Measurements from ENCODE around the gene GJA8.
"Not testable (repeated sequence)": the region's sequence is repeated elsewhere in the genome, so short reads cannot be mapped to it uniquely, and the experiment has no call there.

GJA8 gene

DNA sequence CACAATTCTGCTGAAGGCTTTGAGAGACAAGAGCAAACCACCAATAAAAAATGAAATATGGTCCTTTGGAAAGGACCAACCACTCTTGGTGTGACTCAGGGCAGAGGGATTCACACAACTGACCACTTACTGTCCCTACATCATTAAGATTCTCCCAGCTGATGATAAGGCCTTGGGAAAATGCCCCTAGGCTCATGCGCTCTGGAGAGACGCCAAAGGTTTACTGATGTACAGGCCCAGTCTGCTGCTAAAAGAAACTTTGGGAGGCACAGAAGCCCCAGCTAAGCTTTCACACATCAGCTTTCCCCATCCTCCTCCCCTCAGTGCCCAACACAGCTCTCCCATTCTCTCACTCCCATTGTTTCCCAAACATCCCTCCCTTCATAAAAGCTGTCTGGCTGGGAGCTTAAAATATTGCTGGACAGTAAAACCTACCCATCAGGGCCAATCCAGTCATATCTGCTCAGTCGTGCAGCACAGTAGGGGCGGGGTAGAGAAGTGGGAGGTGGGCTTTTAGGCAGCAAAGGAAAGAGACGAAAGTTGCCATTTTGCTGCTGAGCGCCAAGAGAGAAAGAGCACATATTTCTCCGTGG lies at the start of gene GJA8:
Gene GJA8, plus strand, starts transcription at position 543 of the 593 bp plus-strand sequence. CDS start 5,161 bp downstream, outside the sequence.
- no peak for DNase-seq

DNA sequence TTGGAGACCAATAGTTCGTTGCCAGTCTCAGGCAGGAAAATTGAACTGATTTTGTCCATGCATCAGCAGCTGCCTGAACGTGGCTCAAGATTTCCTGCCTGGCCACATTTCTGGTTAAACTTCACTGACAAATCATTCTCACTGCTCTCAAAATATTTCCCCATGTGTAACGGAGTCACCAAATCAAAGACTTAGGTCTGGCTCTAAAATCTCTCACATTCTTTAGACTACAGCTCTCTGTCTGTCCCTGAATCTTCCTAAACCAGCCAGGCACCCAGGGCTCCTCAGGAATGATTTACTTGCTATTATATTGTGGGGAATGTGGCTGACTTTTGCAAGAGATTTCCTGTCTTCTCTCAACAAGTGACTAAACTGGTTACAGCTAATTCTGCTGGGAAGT lies 49.2 kb upstream of the GJA8 start:
- no peak for DNase-seq

DNA sequence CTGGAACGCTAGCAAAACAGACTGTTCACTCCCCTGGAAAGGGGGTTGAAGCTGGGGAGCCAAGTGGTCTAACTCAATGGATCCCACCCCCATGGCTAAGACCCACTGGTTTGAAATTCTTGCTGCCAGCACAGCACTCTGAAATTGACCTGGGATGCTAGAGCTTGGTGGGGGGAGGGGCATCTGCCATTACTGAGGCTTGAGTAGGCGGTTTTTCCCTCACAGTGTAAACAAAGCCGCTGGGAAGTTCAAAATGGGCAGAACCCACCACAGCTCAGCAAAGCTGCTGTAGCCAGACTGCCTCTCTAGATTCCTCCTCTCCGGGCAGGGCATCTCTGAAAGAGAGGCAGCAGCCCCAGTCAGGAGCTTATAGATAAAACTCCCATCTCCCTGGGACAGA lies 47.6 kb upstream of the GJA8 start:
- not testable (repeated sequence) for DNase-seq

DNA sequence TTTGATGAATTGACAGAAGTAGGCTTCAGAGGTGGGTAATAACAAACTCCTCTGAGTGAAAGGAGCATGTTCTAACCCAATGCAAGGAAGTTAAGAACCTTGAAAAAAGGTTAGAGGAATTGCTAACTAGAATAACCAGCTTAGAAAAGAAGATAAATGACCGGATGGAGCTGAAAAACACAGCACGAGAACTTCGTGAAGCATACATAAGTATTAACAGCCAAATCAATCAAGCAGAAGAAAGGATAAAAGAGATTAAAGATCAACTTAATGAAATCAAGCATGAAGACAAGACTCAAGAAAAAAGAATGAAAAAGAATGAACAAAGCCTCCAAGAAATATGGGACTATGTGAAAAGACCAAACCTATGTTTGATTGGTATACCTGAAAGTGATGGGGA lies 46.6 kb upstream of the GJA8 start:
- not testable (repeated sequence) for DNase-seq

DNA sequence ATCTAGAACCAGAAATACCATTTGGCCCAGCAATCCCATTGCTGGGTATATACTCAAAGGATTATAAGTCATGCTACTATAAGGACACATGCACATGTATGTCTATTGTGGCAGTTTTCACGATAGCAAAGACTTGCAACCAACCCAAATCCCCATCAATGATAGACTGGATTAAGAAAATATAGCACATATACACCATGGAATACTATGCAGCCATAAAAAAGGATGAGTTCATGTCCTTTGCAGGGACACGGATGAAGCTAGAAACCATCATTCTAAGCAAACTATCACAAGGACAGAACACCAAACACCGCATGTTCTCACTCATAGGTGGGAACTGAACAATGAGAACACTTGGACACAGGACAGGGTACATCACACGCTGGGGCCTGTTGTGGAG lies 35.4 kb upstream of the GJA8 start:
- DNase-seq = not testable (repeated sequence)

DNA sequence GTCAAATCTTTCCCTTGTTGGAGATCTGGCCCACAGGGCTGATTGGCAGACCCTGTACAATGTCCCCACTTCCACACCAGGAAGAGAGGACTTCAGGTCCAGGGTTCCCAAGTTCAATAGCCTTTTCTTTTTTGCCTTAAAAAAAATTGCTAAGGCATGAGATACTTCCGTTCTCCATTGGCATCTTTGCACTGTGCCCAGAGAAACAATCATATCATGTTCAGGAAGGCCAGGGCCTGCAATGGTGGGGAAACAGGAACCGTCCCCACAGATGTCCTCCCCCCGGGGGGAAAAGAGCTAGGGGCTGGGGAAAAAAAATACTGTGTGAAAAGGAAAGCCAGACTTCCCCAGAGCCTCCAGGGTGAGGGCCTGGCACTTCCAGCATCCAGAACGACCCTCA lies 24.6 kb upstream of the GJA8 start:
- DNase-seq = no peak

DNA sequence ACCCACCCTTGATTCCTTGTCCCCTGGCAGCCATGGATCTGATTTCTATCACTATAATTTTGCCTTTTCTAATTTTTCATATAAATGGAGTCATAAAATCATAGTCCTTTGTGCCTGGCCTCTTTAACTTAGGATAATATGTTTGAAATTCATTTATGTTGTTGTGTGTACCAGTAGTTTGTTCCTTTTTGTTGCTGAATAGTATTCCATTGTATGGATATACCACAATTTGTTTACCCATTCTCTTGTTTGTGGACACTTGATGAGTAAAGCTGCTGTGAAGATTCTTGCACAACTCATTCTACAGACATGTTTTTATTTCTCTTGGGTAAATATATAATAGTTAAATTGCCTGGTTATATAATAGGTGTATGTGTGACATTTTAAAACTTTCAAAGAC lies 22.7 kb upstream of the GJA8 start:
- DNase-seq = no peak

DNA sequence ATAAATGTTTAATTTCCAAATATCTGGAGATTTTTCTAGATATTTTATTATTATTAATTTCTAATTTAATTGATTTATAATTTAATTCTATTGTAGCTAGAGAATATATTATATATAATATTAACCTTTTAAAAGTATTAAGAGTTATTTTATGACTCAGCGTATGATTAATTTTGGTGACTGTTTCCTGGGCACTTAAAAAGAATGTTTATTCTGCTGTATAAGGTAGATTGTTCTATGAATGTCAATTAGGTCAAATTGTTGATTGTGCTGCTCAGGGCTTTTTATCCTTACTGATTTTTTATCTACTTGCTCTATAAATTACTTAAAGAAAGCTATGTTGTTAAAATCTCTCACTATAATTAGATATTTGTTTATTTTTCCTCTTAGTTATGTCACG lies 20.1 kb upstream of the GJA8 start:
- no peak for DNase-seq

DNA sequence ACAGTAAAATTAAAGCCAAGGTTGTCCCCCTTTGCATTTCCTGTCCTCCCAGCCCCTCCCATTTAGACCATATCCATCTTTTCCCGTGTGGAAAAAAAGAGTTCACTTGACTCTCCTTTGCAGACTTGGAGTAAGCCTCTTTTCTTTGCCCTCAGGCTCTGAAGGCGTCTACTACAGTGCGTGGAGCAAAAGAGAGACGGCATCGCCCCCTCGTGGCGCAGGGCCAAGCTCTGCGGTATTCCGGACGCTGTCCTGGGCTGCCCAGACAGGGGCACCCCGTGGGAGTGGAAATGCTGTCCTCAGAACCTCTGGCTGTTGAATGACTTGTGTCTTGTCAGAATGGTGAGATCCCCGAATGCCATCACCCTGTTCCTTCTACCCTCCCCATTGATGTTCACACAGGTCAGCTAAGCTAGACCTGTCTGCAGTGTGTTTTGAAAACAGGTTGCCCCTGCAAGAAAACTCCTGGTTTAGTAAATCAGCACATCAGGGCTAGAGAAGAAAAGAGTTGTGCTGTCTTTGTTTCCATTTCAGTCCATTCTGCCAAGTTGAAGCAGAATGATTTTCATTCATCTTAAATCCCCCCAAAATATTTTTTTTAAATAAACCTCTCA lies 12.3 kb upstream of the GJA8 start:
- peak; percentile 87 for DNase-seq

DNA sequence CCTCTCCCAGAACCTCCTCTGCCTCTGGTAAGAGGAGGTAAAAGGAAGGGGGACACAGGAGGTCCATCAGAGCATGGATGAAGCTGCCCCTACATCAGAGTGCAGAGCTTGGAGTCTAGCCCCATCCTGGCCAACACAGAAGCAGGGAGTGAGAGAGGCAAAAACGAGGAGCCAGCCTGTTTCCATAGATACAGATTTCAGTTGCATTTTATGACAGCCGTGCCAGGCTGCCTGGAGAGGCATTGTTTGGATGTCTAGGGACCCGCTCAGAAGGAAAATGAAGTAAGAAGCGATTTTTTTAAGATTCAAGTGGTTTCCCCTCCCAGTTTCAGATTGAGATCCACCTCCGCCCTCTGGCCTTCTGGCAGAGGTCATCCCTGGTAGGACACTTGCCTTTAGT lies 11.5 kb upstream of the GJA8 start:
- DNase-seq = no peak

DNA sequence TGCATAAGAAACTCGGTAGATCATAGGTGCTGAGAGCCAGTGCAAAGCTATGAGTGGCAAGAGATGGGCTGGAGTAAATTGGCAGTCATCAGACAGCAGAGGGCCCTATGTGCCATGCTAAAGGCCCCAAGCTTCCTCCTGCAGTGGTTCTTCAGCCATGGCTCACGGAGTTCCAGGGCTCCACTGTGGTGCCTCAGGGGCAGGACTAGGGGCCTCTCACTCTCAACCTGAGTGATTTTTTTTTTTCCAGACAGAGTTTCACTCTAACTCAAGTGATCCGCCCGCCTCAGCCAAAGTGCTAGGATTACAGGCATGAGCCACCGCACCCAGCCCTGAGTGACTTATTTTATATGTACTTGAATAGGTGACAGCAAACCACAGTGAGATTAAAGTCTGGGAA lies 10.4 kb upstream of the GJA8 start:
- DNase-seq = peak; percentile 63

DNA sequence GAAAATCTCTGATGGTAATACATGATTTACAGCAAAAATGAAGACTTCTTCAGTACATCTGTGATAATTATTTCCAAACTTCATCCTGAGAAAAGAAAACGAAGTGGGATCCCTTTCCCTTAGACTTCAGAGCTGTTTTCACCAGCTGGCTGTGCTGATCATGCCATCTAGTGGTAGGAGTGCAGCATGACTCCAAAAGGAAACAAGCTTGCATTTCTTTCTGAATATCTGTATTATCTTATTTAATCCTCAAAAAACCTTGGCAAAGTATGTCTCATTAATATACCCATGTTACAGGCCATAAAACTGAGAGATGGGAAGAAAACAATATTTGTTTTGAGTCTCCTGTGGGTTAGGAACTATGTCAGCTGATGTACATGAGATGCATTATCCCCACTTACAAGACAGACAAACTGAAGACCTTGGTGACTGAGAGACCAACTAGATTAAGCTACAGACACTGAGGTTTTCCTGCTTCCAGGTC lies 9.8 kb upstream of the GJA8 start:
- DNase-seq = peak; percentile 72

DNA sequence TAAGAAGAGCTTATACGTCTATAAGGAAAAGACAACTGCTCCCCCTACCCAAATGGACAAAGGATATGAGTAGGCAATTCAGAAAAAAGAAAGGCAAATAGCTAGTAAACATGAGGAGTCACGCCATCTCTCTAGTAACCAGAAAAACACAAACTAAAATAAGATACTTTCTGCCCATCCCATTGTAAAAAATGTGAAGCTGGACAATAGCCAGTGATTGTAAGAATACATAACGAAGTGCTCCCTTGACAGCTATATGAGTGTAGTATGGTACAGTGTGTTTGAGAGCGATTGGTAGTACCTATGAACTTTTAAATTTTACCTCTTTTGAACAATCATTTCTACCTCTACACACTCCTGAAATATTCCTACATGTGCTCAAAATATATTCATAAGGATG lies 7.5 kb upstream of the GJA8 start:
- DNase-seq = no peak

DNA sequence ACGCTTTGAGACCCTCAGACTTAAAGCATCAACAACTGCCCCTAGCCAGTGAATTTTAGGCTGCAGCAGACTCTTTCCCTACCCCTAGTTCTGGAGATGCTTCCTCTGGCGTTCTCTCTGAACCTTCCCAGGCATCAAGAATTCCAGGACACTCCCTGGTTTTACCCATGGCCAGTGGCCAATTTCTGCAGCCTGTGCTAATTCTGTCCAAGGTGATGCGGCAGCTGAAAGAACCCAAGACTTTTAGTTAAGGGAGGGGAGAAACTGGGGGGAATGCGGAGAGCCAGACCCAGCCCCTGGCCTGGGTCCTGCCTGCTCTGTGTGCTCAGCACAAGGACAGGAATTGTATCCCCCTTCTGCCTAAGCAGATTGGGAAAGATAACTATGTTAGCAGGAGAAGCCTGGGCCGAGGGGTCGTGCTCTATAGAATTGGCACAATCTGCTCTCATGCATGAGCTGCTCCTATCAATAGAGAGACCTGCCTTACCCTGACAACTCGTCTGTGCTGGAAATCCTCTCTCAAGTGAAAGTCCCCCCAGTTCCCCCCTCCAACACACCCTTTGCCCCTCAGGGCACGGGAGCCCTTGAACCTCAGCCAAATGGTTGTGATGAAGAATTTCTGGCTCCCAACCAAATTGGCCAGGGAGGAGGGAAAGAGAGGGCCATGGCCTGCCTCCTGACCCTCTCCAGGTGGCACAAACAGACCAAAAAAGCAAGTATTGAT lies 5.4 kb upstream of the GJA8 start:
- DNase-seq = no peak

DNA sequence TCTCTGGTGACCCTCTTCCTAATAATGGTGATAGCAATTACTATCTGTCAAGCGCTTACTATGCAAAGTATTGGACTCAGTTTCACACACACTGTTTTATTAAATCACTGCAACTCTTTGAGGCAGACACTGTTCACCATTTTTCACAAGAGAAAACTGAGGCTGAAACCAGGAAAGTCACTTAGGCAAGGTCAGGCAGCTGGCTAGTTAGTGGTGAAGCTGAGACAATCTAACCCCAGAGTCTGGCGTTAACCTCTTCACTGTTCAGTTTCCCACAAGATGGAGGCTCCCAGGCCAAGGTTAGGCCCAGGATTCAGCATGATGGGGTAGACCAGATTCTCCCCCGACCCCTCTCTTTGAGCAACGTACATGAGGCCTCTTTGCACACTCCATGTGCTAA lies 4.8 kb upstream of the GJA8 start:
- DNase-seq = no peak

DNA sequence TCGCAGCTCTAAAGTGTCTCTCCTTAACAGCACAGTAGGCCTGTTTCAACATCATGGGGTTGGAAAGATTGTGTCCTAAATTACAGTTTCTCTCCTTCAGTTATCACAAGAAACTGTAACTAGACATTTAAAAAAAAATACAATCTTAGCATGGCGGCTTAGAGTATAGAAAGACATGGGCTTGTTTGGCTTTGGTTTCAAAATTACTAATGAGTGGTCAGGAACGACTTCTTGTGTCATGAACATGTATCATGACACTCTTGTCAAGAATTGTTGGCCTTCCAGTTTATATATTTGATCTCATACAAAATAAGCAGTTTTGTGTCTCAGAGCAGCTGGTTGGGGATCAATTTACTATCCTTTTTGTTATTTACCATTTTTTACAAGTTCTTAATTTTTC lies 2.1 kb downstream of the GJA8 start:
- DNase-seq = no peak

DNA sequence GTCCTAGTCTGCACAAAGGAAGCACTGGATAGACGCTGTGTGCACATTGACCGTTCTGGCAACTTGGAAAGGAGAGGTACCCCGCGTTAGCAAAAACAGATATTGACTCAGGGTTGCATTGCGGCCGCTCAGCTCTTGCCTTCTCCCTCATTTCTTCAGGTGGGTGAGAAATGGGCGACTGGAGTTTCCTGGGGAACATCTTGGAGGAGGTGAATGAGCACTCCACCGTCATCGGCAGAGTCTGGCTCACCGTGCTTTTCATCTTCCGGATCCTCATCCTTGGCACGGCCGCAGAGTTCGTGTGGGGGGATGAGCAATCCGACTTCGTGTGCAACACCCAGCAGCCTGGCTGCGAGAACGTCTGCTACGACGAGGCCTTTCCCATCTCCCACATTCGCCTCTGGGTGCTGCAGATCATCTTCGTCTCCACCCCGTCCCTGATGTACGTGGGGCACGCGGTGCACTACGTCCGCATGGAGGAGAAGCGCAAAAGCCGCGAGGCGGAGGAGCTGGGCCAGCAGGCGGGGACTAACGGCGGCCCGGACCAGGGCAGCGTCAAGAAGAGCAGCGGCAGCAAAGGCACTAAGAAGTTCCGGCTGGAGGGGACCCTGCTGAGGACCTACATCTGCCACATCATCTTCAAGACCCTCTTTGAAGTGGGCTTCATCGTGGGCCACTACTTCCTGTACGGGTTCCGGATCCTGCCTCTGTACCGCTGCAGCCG lies 5.4 kb downstream of the GJA8 start:
- no peak for DNase-seq

DNA sequence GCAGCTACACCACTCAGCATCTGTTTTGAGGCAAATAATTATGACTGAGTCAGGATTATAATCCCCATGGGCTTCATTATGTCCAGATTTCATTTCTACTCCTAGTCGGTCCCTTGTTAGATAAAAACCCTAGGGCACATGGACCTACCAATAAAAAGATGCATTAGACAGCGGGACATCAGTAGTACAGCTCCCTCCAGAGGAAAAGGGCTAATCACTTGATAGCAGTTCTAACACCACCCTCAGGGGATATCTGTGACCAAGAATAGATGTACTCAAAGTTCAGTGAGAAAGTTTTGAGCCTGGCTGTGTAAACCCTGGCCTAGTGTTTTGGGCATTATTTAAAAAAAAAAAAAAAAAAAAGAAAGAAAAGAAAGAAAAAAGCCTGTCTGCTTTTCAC lies 10.0 kb downstream of the GJA8 start:
- no peak for DNase-seq

DNA sequence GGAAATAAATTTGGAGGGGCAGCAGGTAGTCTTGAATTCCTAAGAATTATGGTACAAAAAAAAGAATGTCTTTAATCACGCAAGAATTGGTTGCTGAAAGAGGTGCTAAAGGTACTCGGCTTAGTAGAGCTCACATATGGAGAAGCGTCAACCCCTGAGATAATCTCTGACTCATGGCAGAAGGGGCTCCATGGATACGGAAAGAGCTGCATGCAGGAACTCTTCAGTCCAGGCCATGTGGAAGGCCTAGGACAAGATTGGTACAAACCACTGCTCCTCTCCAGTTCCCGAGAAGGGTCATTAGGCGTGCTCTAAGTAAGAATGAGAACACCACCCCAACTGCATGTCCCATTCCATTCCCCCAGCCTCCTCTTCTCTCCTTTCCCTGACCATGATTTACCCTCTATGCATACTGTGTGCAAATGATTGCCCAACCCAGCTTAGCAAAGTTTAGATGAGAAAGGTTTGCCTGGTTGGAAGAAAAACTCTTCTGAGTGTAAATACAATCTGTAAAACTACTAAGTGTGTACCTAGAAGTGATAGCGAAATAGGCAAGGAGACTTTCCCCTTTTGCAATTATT lies 10.9 kb downstream of the GJA8 start:
- DNase-seq = no peak

DNA sequence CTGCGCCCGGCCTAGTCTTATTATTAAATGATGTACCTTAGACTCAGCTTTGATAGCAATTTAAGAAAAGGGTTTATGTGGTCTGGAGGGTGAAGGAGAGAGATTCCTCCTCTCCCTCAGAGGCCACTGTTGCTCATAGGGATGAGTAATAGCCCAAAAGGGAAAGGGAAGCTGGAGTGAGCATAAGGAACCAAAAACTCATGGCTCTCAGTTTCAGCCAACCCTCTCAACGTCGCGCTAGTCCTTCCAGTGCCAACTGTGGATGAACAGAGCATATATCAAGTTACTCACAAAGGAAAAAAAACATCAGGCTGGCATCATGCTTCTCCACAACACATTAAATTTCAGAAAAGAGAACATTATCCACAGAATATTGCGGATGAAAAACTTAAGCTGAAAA lies 17.3 kb downstream of the GJA8 start:
- DNase-seq = no peak

DNA sequence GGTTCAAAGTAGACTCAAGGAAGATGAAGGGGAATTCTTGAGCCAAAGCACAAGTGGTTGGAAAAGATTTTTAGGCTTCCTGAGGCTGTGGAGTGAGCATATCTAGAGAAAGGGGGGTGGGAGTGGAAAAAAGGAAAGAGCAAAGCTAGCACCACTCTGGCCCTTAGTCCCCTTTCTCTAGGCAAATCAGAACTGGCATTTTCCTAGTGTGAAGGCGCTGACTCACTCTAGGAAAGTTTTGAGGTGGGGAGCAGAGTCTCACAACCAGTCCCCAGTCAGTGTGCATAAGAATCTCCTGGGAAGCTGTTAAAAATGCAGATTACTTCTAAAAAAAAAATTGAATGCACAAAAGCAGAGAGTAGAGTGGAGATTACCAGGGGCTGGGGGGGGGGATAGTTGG lies 22.2 kb downstream of the GJA8 start:
- DNase-seq = peak; percentile 13

DNA sequence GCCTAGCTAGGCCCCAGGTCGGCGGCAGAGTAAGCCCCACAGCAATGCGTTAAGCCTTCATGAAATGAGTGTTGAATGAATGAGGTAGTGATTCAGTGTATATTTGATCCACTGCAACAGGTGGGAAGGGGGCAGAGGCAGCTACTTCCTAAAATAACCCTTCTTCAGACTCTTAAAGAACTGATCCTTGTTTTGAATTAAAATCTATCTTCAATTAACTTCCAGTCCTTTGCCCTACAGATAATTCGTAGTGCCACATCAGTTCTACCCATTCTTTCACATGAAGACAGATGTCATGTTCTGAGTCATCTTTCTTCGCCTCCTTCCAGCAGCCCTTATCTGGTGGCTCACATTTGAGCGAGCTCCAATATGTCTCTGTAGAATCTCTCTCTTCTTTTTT lies 24.6 kb downstream of the GJA8 start:
- peak; percentile 67 for DNase-seq

DNA sequence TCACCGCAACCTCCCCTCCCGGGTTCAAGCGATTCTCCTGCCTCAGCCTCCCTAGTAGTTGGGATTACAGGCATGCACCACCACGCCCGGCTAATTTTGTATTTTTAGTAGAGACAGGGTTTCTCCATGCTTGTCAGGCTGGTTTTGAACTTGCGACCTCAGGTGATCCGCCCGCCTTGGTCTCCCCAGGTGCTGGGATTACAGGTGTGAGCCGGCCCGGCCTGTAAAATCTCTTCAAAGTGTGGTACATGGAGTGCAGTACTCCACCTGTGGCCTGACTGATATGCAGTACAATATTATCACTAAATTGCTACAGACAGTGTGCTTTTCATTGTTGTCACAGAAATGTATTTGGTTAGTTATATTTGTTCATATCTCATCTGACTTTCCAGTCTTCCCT lies 25.1 kb downstream of the GJA8 start:
- DNase-seq = not testable (repeated sequence)

Measured in hematopoietic multipotent progenitor cell treated with erythropoietin and hydrocortisone succinate and interleukin-3 and kit ligand, for 6 days (in vitro differentiated cells).